ENCODE data around the gene IQSEC1.
"Not testable (repeated sequence)": the region's sequence is repeated elsewhere in the genome, so short reads cannot be mapped to it uniquely, and the experiment has no call there.

The IQSEC1 gene

DNA sequence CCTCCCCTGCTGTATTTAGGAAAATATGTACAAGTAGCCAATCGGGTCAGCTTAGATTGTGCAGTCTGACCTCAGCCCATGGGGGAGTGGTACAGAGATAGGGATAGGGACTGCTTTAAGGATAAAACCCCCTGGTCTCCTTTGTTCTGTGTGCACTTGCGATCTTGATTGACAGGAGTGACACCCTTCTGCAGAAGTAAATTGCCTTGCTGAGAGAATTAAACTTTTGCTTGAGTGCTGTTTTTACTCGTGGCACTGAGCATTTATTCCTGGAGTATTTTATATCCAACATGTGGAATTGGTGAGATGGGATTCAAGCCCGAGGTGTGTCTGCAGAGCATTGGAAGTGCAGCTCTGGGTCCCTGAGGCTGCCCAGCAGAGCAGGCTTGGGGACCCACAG lies 208.0 kb downstream of the IQSEC1 start:
- Histone ChIP-seq H3K9me3 (ENCODE audit: control insufficient read depth in 1 of 2, low read length in 2 of 2) (peaks cover 0 to 6% of the 10 kb centered on the region in 2 donors), H3K4me3 (ENCODE audit: low read depth in 1 of 2, low read length in 2 of 2) (no peak overlapping the region), H3K27ac (ENCODE audit: low read length) (no peak overlapping the region), H3K27me3 (ENCODE audit: low read depth, low read length) (no peaks in the 10 kb centered on the region), H3K4me1 (ENCODE audit: control insufficient read depth in 1 of 2, insufficient read depth in 2 of 2, low read length in 2 of 2) (peaks cover 0 to 13% of the 10 kb centered on the region in 2 donors), H3K36me3 (ENCODE audit: control insufficient read depth in 1 of 2, insufficient read depth in 2 of 2, low read length in 2 of 2) (no peaks in the 10 kb centered on the region)

DNA sequence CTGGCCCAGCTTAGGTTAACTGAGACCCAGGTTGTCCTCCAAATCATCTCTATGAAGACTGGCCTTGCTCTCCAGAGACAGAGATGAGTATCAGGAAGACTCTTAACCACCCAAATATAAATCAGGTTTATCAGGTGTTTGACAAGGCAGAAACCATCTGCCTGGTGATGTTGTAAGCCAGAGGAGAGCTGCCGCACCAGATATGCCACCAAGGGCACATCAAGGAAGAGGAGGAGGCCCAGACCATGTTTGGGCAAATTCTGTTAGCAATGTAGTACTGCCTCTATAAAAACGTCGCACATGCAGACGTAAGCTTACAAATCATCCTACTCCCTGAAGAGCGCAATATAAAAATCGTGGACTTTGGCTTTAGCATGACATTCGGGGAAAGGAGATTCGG lies 210.8 kb downstream of the IQSEC1 start:
- H3K36me3 ChIP-seq (ENCODE audit: control insufficient read depth in 1 of 2, insufficient read depth in 2 of 2, low read length in 2 of 2), result no peaks in the 10 kb centered on the region
- no peak overlapping the region for H3K27ac ChIP-seq (ENCODE audit: low read length)

DNA sequence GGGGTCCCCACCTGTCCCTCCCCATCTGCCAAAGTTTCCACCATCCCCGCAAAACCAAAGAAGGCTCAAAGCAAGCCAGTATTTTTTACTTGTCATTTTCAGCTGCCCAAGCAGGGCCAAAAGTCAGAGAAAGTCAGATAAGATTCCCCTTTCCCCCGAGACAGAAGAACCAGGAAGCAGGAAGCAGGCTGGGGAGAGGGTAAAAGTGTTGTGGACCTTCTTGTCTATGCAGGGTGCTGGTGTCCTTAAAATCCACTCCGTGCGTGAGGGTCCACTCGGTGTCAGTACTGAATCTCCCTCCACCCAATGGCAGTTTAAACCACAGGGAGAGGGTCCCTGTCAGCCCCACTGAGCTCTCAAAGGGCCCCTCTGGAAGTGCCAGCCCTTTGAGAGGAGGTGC lies 211.6 kb downstream of the IQSEC1 start:
- no peaks in the 10 kb centered on the region for H3K36me3 ChIP-seq (ENCODE audit: control insufficient read depth in 1 of 2, insufficient read depth in 2 of 2, low read length in 2 of 2)
- no peak overlapping the region for H3K27ac ChIP-seq (ENCODE audit: low read length)
- no peaks in the 10 kb centered on the region for H3K27me3 ChIP-seq (ENCODE audit: low read depth, low read length)
- no peak overlapping the region for H3K4me3 ChIP-seq (ENCODE audit: low read depth in 1 of 2, low read length in 2 of 2)
- H3K9me3 ChIP-seq (ENCODE audit: control insufficient read depth in 1 of 2, low read length in 2 of 2), result peaks cover 0 to 6% of the 10 kb centered on the region in 2 donors
- H3K4me1 ChIP-seq (ENCODE audit: control insufficient read depth in 1 of 2, insufficient read depth in 2 of 2, low read length in 2 of 2), result no peaks in the 10 kb centered on the region

More for the DNA sequence above, 210.8 kb downstream of the IQSEC1 start:
- no peaks in the 10 kb centered on the region for H3K4me1 ChIP-seq (ENCODE audit: control insufficient read depth in 1 of 2, insufficient read depth in 2 of 2, low read length in 2 of 2)
- no peak overlapping the region for H3K4me3 ChIP-seq (ENCODE audit: low read depth in 1 of 2, low read length in 2 of 2)
- H3K27me3 ChIP-seq (ENCODE audit: low read depth, low read length), result no peaks in the 10 kb centered on the region
- H3K9me3 ChIP-seq (ENCODE audit: control insufficient read depth in 1 of 2, low read length in 2 of 2), result peaks cover 0 to 6% of the 10 kb centered on the region in 2 donors

DNA sequence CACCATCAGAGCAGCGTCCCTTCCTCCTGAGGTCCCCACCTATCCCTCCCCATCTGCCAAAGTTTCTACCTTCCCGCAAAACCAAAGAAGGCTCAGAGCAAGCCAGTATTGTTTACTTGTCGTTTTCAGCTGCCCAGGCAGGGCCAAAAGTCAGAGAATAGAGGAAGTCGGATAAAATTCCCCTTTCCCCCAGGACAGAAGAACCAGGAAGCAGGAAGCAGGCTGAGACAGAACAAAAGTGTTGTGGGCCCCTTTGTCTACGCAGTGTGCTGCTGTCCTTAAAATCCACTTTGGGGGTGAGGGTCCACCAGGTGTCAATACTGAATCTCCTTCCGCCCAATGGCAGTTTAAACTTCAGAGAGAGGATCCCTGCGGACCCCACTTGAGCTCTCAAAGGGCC lies 213.4 kb downstream of the IQSEC1 start:
- H3K4me3 ChIP-seq (ENCODE audit: low read depth in 1 of 2, low read length in 2 of 2), result no peak overlapping the region
- H3K9me3 ChIP-seq (ENCODE audit: control insufficient read depth in 1 of 2, low read length in 2 of 2), result no peaks in the 10 kb centered on the region
- H3K4me1 ChIP-seq (ENCODE audit: control insufficient read depth in 1 of 2, insufficient read depth in 2 of 2, low read length in 2 of 2), result no peaks in the 10 kb centered on the region
- no peak overlapping the region for H3K27ac ChIP-seq (ENCODE audit: low read length)
- H3K36me3 ChIP-seq (ENCODE audit: control insufficient read depth in 1 of 2, insufficient read depth in 2 of 2, low read length in 2 of 2), result no peaks in the 10 kb centered on the region
- H3K27me3 ChIP-seq (ENCODE audit: low read depth, low read length), result no peaks in the 10 kb centered on the region

DNA sequence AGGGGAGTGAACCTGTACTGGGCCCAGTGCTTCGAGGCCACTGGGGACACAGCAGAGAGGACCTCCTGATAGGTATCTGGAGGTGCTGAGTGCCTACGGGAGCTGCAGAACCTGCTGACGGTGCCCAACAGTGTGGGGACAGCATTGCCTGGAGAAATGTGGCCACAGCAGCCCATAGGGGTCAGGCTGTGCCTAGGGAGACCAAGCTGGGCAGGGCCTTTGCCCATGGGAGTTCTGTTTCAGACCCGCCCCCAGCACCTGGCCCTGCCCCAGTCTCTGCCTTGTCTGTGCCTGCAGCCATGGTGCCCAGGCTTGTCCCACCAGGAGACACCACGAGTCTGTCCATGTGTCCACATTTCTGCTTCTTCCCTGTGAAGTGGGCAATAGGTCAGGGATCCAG lies 216.6 kb downstream of the IQSEC1 start:
- Histone ChIP-seq H3K36me3 (ENCODE audit: control insufficient read depth in 1 of 2, insufficient read depth in 2 of 2, low read length in 2 of 2) (no peaks in the 10 kb centered on the region), H3K4me1 (ENCODE audit: control insufficient read depth in 1 of 2, insufficient read depth in 2 of 2, low read length in 2 of 2) (no peaks in the 10 kb centered on the region), H3K27ac (ENCODE audit: low read length) (no peak overlapping the region), H3K9me3 (ENCODE audit: control insufficient read depth in 1 of 2, low read length in 2 of 2) (no peaks in the 10 kb centered on the region), H3K4me3 (ENCODE audit: low read depth in 1 of 2, low read length in 2 of 2) (no peak overlapping the region), H3K27me3 (ENCODE audit: low read depth, low read length) (no peaks in the 10 kb centered on the region)

DNA sequence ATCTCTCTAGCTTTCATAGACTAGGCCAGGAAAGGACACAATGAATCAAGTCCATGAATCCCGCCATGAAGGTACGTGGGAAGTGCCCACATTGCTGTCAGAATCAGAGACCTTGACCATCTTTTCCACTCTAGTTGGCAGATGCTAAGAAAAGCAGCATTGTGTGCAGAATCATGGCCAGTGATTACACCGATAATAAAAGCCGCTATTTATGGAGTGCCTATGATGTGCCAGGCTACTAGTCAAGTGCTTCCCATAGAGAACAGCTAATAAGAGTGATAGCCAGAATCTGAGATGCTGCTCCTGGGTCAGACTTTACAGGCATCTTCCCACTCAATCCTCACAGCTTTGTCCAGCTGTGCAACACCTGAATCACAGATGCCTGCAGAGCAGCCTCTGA lies 218.7 kb downstream of the IQSEC1 start:
- H3K9me3 ChIP-seq (ENCODE audit: control insufficient read depth in 1 of 2, low read length in 2 of 2), result no peaks in the 10 kb centered on the region
- H3K36me3 ChIP-seq (ENCODE audit: control insufficient read depth in 1 of 2, insufficient read depth in 2 of 2, low read length in 2 of 2), result no peaks in the 10 kb centered on the region
- H3K4me3 ChIP-seq (ENCODE audit: low read depth in 1 of 2, low read length in 2 of 2), result no peak overlapping the region
- no peaks in the 10 kb centered on the region for H3K4me1 ChIP-seq (ENCODE audit: control insufficient read depth in 1 of 2, insufficient read depth in 2 of 2, low read length in 2 of 2)
- H3K27me3 ChIP-seq (ENCODE audit: low read depth, low read length), result no peaks in the 10 kb centered on the region
- H3K27ac ChIP-seq (ENCODE audit: low read length), result no peak overlapping the region

DNA sequence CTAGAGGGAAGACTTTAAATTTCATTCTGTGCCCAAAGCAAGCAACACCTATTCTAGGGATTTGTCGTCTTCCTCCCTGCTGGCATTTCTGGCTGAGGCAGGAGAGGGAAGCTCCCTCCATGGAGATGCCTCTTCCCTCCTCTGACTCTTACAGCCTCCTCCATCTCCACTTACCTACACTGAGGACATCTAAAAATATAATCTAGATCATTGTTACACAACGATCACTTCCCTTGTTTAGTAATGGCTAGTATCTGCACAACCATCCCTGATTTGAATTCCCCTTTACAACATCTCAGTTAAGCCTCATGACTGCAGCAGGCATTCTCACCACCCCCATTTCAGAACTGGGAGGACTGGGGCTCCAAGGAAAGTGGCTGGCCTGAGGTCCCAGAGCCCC lies 219.4 kb downstream of the IQSEC1 start:
- H3K27ac ChIP-seq (ENCODE audit: low read length); H3K4me1 ChIP-seq (ENCODE audit: control insufficient read depth in 1 of 2, insufficient read depth in 2 of 2, low read length in 2 of 2); H3K9me3 ChIP-seq (ENCODE audit: control insufficient read depth in 1 of 2, low read length in 2 of 2); H3K27me3 ChIP-seq (ENCODE audit: low read depth, low read length); H3K4me3 ChIP-seq (ENCODE audit: low read depth in 1 of 2, low read length in 2 of 2); H3K36me3 ChIP-seq (ENCODE audit: control insufficient read depth in 1 of 2, insufficient read depth in 2 of 2, low read length in 2 of 2): not testable (repeated sequence)

DNA sequence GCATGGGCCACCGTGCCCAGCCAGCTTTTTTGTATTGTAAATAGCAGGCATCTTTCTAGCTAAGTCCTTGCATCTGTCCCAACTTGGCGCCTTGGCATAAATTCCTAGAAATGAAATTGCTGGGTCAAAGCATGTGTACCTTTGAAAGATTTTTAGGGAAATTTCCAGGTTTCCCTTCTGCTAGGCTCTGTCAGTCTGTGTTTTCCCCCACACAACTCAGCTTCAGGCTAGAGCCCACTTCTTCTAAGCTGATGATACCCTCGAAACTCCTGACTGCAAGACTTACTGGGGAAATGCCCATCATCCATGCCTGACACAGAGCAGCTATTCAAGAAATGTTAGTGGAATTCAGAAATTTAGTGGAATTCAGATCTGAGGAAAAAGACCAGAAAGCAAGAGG lies 221.0 kb downstream of the IQSEC1 start:
- H3K27ac ChIP-seq (ENCODE audit: low read length), result no peak overlapping the region
- H3K36me3 ChIP-seq (ENCODE audit: control insufficient read depth in 1 of 2, insufficient read depth in 2 of 2, low read length in 2 of 2), result no peaks in the 10 kb centered on the region
- H3K27me3 ChIP-seq (ENCODE audit: low read depth, low read length), result no peaks in the 10 kb centered on the region
- no peaks in the 10 kb centered on the region for H3K9me3 ChIP-seq (ENCODE audit: control insufficient read depth in 1 of 2, low read length in 2 of 2)
- H3K4me3 ChIP-seq (ENCODE audit: low read depth in 1 of 2, low read length in 2 of 2), result no peak overlapping the region
- no peaks in the 10 kb centered on the region for H3K4me1 ChIP-seq (ENCODE audit: control insufficient read depth in 1 of 2, insufficient read depth in 2 of 2, low read length in 2 of 2)
